HL-60 (cell line): ENCODE results near the gene SECISBP2.

Experiments
- GABPA ChIP-seq: IDR thresholded peaks from 2 replicates; pipeline ENCODE4 v1.6.1; 2012; ENCODE audit warnings: low read depth
- POLR2AphosphoS5 ChIP-seq: IDR thresholded peaks from 2 replicates; pipeline ENCODE4 v1.6.1; 2012; ENCODE audit warnings: low read depth
- SPI1 ChIP-seq: IDR thresholded peaks from 2 replicates; pipeline ENCODE4 v1.6.1; 2012; ENCODE audit warnings: low read depth, mild to moderate bottlenecking, borderline replicate concordance
- TF ChIP-seq, protein P1 (sequence below): IDR thresholded peaks from one replicate; pipeline ENCODE4 v1.5.1; 2011; ENCODE audit warnings: low read length, control low read depth, inconsistent platforms; ENCODE audit not compliant: insufficient read depth

DNA sequence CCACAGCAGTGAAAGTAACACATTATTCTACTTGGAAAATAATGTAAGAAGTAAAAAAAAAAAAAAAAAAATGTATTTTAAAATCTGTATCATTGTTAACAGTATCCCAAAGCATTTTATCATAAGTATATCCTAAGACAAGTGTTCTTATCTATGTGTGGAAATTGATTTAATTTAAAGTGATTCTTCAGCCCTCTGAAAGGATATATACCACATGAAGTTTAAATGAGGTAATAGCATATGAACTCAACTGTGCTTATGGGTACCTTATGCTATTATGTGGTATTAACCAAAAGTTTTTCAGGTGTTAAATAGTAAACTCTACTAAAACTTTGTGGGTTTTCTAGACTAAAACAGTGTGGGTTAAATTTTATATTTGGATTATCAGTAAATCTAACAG lies 2.8 kb upstream of the SECISBP2 start:
- TF ChIP-seq, protein P1, sequence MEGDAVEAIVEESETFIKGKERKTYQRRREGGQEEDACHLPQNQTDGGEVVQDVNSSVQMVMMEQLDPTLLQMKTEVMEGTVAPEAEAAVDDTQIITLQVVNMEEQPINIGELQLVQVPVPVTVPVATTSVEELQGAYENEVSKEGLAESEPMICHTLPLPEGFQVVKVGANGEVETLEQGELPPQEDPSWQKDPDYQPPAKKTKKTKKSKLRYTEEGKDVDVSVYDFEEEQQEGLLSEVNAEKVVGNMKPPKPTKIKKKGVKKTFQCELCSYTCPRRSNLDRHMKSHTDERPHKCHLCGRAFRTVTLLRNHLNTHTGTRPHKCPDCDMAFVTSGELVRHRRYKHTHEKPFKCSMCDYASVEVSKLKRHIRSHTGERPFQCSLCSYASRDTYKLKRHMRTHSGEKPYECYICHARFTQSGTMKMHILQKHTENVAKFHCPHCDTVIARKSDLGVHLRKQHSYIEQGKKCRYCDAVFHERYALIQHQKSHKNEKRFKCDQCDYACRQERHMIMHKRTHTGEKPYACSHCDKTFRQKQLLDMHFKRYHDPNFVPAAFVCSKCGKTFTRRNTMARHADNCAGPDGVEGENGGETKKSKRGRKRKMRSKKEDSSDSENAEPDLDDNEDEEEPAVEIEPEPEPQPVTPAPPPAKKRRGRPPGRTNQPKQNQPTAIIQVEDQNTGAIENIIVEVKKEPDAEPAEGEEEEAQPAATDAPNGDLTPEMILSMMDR = no peak
- TF ChIP-seq GABPA = no peak
- no peak for TF ChIP-seq POLR2AphosphoS5
- TF ChIP-seq SPI1 = no peak
